ENCODE measurements around the gene NLGN1. TPM values are rescaled to one million over a fixed set of nuclear protein-coding genes. Genes with fewer than 3 reads are reported as not detected.

Gene NLGN1
- polyA plus RNA-seq, 2 of the 4 experiments (the other 2 are of a cell fraction): not detected

- 60% methylated on average over 14 of the region's 14 CpGs for WGBS (ENCODE audit: missing lambda C conversion rate)
- ATAC-seq (no peak), DNase-seq (ENCODE audit: low read depth in 1 of 2, low spot score in 1 of 2) (no peak), FAIRE-seq (no peak)
- Histone ChIP-seq H3K4me3 (no peak overlapping the region), H3K27ac (no peak overlapping the region), H3K9me3 (no peaks in the 10 kb centered on the region), H3K4me2 (no peak overlapping the region), H3K4me1 (no peaks in the 10 kb centered on the region)
- CTCF ChIA-PET: no interaction called here
- TF ChIP-seq ZSCAN20 (CRISPR knock-in tag; IDR thresholded peaks at IDR 0.05) (no peak), ZC3H11A (IDR thresholded peaks at IDR 0.05) (no peak)
- POLR2A ChIA-PET: no interaction called here
Measured at GRCh38 chr3:173568623-173569022, 171.1 kb downstream of the NLGN1 start.

- ATAC-seq (no peak), FAIRE-seq (no peak), DNase-seq (ENCODE audit: low read depth in 1 of 2, low spot score in 1 of 2) (no peak)
- H3K27ac ChIP-seq: no peak overlapping the region
- POLR2A ChIA-PET: no interaction called here
- H3K4me1 ChIP-seq: no peaks in the 10 kb centered on the region
- H3K4me2 ChIP-seq: no peak overlapping the region
- WGBS (ENCODE audit: missing lambda C conversion rate): 50% methylated on average over 2 of the region's 2 CpGs
- no peak for TF ChIP-seq HEYL (CRISPR knock-in tag; IDR thresholded peaks at IDR 0.05)
- no peak for TF ChIP-seq RFX5 (IDR thresholded peaks at IDR 0.05)
- no peak for TF ChIP-seq E2F6 (IDR thresholded peaks at IDR 0.05; ENCODE audit: borderline replicate concordance, low read depth)
- TF ChIP-seq POLR2A (IDR thresholded peaks at IDR 0.05; ENCODE audit: low read length): no peak
- TF ChIP-seq HOXB13 (CRISPR knock-in tag; IDR thresholded peaks at IDR 0.05; ENCODE audit: low read depth): no peak
- no peak for TF ChIP-seq SMC3 (IDR thresholded peaks at IDR 0.05)
- no peak for TF ChIP-seq EP300 (IDR thresholded peaks at IDR 0.05)
- no peak for TF ChIP-seq CHD2 (IDR thresholded peaks at IDR 0.05; ENCODE audit: low read length, partially characterized antibody)
- TF ChIP-seq CBX8 (IDR thresholded peaks at IDR 0.05): no peak
- TF ChIP-seq CHD4 (IDR thresholded peaks at IDR 0.05; ENCODE audit: borderline replicate concordance): no peak
- no peak for TF ChIP-seq KDM1A (IDR thresholded peaks at IDR 0.05; ENCODE audit: low read depth)
- TF ChIP-seq BHLHE40 (IDR thresholded peaks at IDR 0.05; ENCODE audit: low read depth, low read length): no peak
- TF ChIP-seq MAFK (IDR thresholded peaks at IDR 0.05; ENCODE audit: partially characterized antibody): no peak
- TF ChIP-seq JUN (IDR thresholded peaks at IDR 0.05): no peak
- no peak for TF ChIP-seq NPAS2 (CRISPR knock-in tag; IDR thresholded peaks at IDR 0.05; ENCODE audit: borderline replicate concordance)
- TF ChIP-seq TFCP2L1 (CRISPR knock-in tag; IDR thresholded peaks at IDR 0.05): no peak
- TF ChIP-seq ZC3H11A (IDR thresholded peaks at IDR 0.05): no peak
- H3K4me3 ChIP-seq: no peak overlapping the region
- no peaks in the 10 kb centered on the region for H3K9me3 ChIP-seq
- CTCF ChIA-PET: interaction anchor here (0.6 to 0.7 kb wide), 2 partner anchors 13 to 491 kb away, joined by 3 read pairs; no protein-coding TSS in a partner anchor
Measured at GRCh38 chr3:173583496-173583895, 186.0 kb downstream of the NLGN1 start.

- peak in 1 of 2 experiments; percentile 1 for DNase-seq (ENCODE audit: low read depth in 1 of 2, low spot score in 1 of 2)
- TF ChIP-seq HOXB5 (CRISPR knock-in tag; IDR thresholded peaks at IDR 0.05): no peak
- no peak for TF ChIP-seq HES2 (IDR thresholded peaks at IDR 0.05)
- TF ChIP-seq RAD21 (conservative IDR thresholded peaks at IDR 0.05 in 1 of 2, IDR thresholded peaks at IDR 0.05 in 1 of 2): peak; percentile 12 to 20; a peak in 1 of 5 replicates
- no peak for TF ChIP-seq PBX3 (IDR thresholded peaks at IDR 0.05)
- no peak for TF ChIP-seq ZFP36 (IDR thresholded peaks at IDR 0.05; ENCODE audit: borderline replicate concordance, partially characterized antibody)
- TF ChIP-seq ZC3H11A (IDR thresholded peaks at IDR 0.05): no peak
- no peak for TF ChIP-seq CBX2 (IDR thresholded peaks at IDR 0.05; ENCODE audit: borderline replicate concordance, low read depth)
- TF ChIP-seq HEYL (CRISPR knock-in tag; IDR thresholded peaks at IDR 0.05): no peak
- no peak for TF ChIP-seq BHLHE40 (IDR thresholded peaks at IDR 0.05; ENCODE audit: low read depth, low read length)
- no peak for TF ChIP-seq CHD4 (IDR thresholded peaks at IDR 0.05; ENCODE audit: borderline replicate concordance)
- TF ChIP-seq RNF2 (IDR thresholded peaks at IDR 0.05; ENCODE audit: borderline replicate concordance, low read depth): no peak
- TF ChIP-seq POLR2A (IDR thresholded peaks at IDR 0.05; ENCODE audit: low read length): no peak
- TF ChIP-seq CTCF (IDR thresholded peaks at IDR 0.05): peak; percentile 23; the same call in 2 of the 3 replicates
- TF ChIP-seq EP300 (IDR thresholded peaks at IDR 0.05): no peak
- 6% methylated on average over 16 of the region's 16 CpGs for WGBS (ENCODE audit: missing lambda C conversion rate)
- H3K9me3 ChIP-seq: no peaks in the 10 kb centered on the region
- H3K4me3 ChIP-seq: peak overlapping the region; percentile 20
- POLR2A ChIA-PET: no interaction called here
- H3K4me2 ChIP-seq: peak overlapping the region; percentile 66
- peak in 1 of 2 experiments; percentile 38; a peak in 1 of 6 replicates for ATAC-seq
- H3K4me1 ChIP-seq: no peaks in the 10 kb centered on the region
- no peak overlapping the region for H3K27ac ChIP-seq
- CTCF ChIA-PET: interaction anchor here (0.6 to 0.7 kb wide), 2 partner anchors 14 to 491 kb away, joined by 3 read pairs; no protein-coding TSS in a partner anchor
- no peak for FAIRE-seq
Measured at GRCh38 chr3:173584093-173584837, 186.7 kb downstream of the NLGN1 start.
